DMS153 treated with DMSO at 0.1 percent for 48 hours (cell line): ENCODE measurements around the gene BRIP1.
"Not testable (repeated sequence)": the region's sequence is repeated elsewhere in the genome, so short reads cannot be mapped to it uniquely, and the experiment has no call there.

Experiments
- DNase-seq: peaks from one replicate; lab custom pipeline; 2025; ENCODE audit not compliant: unreplicated experiment; lab: John Stamatoyannopoulos, UW

BRIP1 gene

DNA sequence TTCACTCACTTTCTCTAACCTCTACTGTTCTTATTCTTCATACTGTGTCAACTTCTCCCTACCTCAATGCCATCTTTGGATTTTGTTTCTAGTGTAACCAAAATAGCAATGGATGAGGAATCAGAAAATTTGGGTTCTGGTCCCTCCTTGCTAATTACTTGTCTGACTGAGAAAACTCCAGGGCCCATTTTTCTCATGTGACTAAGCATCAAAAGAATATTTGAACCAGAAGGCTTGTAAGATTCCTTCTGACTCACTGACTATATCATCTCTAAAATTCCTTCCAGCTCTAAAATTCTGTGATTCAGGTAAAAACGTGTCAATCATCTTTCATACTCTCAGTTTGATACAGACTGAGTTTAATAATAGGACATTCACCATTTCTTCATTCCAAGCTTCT is 57.9 kb downstream of the BRIP1 start:
- DNase-seq = no peak

DNA sequence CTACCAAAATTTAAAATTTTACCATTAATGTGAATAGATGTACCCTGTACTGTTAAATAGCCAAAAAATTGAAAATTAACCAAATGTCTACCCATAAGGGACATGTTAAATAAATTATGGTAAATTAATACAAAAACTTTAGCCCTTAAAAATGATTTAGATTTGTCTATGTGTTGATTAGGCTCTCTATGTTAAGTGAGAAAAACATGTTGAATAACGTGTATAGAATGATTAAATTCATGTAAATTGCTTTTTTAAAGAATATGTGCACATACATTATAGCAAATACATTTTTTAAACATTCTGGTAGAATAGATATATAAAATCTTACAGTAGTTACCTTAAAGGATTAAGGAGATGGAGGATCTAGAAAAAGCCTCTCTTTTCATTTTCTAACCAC is 59.5 kb downstream of the BRIP1 start:
- DNase-seq = no peak

DNA sequence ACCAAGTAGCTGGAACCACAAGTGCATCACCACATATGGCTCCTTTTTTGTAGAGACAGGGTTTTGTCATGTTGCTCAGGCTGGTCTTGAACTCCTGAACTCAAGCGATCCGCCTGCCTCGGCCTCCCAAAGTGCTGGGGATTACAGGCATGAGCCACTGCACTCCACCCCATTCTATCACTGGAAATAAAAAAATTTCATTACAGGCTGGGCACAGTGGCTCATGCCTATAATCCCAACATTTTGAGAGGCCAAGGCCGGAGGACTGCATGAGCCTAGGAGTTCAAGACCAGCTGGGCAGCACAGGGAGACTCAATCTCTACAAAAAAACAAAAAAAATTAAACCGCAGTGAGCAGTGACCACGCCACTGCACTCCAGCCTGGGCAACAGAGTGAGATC is 60.1 kb downstream of the BRIP1 start:
- no peak for DNase-seq

DNA sequence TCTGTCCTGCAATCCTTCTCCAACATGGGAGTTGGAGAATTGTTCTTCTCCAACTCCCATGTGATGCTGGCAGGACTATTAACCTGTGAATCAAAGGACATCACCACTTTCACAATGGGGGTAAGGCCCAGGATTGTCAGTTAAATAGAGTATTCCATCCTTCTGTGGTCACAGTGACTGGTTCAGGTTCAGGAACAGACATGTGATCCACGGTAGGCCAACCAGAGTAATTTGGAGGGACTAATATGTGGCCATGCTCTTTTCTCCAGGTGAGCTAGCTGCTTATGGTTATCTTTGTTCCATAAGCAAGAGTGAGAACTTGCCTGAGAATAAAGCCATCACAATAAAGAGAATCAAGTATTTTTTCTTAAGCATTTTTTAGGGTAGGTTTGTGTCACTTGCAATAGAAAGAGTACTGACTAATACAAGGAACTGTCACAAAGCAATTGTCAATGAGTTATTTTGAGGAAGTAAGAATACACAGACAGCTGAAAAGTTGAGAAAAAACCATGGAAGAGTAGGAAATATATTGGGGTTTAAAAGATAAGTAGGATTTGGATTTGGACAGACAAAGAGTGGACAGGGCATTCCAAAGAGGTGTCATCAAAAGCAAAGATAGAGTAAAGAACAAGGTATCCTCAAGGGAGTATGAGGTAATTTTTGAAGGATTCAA is 63.4 kb downstream of the BRIP1 start:
- DNase-seq = no peak

DNA sequence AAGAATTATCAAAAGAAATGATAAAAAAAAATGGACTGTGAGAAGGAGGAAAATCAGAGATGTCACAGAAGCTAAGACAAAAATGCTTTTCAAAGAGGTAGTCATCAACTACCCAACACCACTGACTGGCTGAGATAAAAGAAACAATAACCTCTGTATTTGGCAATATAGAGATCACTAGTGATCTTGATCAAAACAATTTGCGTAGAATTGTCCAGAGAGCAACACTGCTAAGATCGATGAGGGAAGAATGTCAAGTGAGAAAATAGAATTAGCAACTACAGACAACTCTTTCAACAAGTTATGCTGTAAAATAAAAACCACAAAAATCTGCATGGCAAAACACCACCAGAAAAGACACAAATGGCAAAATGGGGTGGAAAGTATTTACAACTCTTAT is 66.0 kb downstream of the BRIP1 start:
- no peak for DNase-seq

DNA sequence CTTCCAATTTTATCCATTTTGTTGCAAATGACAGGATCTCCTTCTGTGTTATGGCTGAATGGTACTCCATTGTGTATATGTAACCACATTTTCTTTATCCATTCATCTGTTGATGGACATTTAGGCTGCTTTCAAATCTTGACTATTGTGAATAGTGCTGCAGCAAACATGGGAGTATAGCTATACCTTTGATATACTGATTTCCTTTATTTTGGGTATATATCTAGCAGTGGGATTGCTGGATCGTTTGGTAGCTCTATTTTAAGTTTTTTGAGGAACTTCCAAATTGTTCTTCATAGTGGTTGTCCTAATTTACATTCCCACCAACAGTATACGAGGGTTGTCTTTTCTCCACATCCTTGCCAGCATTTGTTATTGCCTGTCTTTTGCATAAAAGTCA is 67.8 kb downstream of the BRIP1 start:
- no peak for DNase-seq

DNA sequence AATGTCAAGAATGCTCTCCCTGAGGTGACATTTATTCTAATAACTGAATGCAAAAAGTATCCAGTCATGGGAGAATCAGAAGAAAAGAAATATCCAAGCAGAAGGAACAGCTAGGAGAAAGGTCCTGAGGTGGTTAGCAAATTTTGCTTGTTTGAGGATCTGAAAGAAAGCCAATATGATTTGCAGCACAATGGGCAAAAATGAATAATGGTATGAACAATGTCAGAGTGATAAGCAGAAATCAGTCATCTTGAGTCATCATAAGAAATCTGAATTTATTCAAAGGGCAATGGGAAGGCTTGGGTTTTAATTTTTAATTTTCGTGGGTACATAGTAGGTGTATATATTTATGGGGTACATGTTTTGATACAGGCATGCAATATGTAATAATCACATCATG is 68.5 kb downstream of the BRIP1 start:
- no peak for DNase-seq

DNA sequence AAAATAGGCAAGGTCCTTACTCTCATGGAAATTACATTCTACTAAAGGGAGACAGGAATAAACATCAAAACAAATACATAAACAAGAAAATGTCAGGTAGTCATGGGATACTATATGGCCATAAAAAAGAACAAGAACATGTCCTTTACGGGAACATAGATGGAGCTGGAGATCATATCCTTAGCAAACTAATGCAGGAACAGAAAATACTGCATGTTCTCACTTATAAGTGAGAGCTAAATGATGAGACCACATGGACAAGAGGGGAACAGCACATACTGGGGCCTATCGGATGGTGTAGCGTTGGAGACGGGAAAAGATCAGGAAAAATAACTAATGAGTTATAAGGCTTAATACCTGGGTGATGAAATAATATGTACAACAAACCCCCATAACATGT is 69.1 kb downstream of the BRIP1 start:
- no peak for DNase-seq

DNA sequence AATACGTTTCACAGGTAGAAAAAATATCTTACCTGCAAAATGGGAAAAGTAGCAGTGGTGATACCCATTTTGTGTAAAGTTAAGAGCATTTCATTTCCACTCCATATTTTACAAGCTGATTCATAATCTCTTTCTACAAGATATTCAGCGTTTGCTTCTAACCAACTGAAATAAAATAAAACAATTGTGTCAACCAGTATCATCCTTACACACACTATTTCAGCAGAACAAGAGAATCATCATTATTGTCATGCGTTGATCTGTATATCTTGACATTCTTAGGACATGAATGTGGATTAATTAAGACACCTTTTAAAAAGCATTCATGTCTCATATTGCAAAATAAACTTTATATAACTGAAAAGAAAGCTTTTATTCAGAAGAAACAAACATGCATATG is 69.8 kb downstream of the BRIP1 start:
- no peak for DNase-seq

DNA sequence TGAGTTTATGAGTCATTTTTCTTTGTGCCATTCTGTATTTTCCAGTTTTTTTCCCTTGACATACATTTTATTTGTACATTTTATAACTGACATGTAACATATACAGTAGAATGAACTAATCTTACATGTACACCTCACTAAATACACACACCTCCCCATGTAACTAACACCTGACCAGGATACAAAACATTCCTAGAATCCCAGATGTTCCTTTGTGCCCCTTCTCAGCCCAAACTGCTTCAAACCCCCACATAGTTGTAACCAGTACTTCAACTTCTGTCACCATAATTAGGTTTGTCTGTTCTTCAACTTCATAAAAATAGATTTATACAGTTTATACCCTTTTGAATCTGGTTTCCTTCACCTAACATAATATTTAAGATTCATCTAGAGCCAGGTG is 73.5 kb downstream of the BRIP1 start:
- DNase-seq = no peak

DNA sequence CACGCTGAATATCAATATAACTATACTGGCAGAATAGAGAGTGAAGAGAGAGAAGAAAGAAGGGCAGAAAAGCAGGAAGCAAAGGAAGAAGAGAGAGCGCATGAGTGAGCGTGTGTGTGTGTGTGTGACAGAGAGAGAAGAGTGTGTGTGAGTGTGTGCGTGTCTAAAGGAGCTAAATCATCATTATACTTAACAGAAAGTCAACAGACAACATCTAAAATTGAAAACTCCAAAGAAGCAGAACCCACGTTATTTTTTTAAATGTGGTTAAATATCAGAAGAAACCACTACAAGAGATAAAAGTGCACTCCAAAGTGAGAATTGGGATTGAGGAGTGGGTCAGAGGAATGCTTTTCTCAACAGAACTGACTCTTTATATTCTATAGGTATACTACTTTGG is 77.2 kb downstream of the BRIP1 start:
- no peak for DNase-seq

DNA sequence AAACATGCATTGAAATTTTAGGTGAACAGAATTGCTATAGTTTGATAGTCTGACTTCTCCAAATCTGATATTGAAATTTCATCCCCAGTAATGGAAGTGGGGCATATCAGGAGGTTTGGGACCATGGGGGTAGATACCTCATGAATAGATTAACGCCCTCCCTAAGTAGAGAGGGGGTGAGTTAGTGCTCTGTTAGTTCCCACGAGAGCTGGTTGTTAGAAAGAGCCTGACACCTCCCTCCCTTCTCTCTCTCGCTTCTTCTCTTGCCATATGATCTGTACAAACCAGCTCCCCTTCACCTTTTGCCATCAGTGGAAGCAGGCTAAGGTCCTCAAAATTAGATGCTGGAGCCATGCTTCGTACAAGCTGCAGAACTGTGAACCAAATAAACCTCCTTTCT is 78.8 kb downstream of the BRIP1 start:
- DNase-seq = no peak

DNA sequence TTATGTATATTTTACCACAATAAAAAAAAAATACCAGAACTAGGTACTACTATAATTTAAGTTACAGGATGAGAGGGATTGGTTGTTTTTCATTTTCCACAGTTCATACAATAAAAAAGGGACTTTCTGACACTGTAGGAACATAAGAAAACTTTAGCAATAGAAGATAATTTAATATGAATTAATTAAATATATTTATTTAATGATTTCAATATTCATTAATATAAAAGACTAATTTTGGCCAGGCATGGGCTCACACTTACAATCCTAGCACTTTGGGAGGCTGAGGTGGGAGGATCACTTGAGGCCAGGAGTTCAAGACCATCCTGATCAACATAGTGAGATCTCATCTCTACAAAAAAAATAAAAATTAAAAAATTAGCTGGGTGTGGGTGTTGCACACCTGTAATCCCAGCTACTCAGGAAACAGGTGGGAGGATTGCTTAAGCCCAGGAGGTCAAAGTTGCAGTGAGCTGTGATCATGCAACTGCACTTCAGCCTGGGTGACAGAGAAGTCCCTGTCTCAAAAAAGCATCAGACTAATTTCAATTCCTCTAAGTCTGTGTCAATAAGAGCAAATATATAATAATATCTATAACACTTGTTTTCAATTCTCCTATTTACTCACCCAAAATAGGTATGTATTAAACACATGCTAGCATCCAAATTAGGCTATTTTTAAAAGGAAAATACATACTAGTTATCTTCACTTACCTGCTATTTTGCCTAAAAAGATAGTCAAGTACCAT is 79.6 kb downstream of the BRIP1 start:
- DNase-seq = no peak

DNA sequence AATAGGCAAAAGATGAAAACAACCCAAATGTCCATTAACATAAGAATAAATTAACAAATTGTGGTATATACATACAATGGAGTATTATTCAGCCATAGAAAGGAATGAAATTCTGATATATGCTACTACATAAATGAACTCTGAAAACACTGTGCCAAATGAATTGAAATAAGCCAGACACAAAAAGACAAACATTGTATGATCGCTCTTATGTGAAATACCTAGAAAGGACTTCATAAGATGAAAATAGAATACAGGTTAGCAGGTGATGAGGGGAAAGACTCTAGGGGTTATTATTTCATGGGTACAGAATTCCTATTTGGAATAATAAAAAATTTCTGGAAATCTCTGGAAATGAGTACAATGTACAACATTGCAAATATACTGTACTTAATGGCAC is 80.2 kb downstream of the BRIP1 start:
- DNase-seq = no peak

DNA sequence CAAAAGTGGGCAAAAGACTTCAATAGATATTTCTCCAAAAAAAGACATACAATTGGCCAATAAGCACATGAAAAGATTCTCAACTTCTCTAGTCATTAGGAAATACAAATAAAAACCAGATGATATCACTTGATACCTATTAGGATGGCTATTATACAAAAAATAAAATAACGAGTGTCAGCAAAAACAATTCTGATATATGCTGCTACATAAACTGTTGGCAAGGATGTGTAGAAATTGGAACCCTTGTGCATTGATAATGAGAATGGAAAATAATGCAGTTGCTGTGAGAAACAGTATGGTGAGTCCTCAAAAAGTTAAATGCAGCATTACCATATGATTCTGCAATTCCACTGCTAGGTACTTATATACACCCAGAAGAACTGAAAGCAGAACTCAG is 80.6 kb downstream of the BRIP1 start:
- DNase-seq = no peak

DNA sequence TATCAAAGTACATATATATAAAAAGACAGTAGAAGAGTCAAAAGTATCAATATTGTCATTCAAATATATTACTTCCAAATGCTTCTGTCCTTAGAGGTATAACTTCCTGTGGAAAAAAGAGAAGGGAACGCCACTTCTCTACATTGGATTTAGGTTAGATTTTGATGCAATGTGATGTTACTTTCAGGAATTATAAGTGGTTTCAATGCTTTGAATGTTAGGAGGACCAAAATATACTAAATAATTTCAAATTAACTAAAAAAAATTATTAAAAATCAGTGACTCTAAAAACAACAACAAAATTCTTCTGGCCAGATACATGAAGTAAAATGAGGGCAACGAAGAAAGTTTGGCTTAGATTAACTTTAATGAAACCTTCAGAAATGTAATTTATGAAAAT is 88.0 kb downstream of the BRIP1 start:
- no peak for DNase-seq

DNA sequence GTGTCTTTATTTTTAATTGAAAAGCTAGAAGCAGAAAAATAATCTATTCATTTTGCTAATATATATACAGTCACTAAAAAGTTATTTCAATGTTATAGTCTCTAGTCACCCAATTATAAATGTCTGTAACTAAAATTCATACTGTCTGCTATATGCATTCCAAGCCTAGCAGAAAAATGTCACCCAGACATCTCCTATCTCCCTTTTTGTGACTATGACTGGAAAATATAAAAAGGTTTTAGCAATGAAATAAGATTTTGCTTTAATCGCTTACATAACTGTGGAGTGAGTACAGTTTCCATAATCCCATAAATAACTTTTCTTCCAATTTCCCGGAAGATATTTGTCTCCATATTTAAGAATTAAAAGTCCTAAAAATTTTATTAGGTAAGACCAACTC is 88.6 kb downstream of the BRIP1 start:
- DNase-seq = no peak

DNA sequence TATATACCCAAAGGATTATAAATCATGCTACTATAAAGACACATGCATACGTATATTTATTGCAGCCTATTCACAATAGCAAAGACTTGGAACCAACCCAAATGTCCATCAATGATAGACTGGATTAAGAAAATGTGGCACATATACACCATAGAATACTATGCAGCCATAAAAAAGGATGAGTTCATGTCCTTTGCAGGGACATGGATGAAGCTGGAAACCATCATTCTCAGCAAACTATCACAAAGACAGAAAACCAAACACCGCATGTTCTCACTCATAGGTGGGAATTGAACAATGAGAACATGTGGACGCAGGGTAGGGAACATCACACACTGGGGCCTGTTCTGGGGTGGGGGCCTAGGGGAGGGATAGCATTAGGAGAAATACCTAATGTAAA is 89.2 kb downstream of the BRIP1 start:
- not testable (repeated sequence) for DNase-seq

DNA sequence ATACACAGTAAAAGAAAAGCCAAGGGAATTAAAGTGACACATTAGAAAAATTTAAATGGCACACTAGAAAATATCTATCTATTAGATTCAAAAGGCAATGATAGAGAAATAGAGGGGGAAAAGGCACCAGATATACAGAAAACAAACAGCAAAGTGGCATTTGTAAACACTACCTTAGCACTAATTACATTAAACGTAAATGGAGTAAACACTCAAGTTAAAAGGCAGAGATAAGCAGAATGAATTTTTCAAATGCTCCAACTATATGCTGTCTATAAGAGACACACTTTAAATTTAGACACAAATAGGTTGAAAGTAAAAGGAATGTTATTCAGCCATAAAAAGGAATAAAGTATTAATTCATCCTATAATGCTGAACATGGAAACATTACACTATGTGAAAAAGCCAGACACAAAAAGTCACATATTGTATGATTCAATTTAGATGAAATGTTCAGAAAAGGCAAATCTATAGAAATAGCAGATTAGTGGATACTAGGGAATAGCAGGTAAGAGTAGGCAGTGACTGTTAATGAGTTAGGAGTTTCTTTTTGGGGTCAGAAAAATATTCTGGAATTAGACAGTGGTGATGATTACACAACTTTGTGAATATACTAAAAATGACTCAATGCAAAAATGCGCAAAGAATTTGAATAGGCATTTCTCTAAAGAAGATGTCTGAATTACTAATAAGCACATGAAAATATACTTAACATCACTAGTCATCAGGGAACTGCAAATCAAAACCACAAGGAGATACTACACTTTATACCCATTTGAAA is 92.4 kb downstream of the BRIP1 start:
- no peak for DNase-seq

DNA sequence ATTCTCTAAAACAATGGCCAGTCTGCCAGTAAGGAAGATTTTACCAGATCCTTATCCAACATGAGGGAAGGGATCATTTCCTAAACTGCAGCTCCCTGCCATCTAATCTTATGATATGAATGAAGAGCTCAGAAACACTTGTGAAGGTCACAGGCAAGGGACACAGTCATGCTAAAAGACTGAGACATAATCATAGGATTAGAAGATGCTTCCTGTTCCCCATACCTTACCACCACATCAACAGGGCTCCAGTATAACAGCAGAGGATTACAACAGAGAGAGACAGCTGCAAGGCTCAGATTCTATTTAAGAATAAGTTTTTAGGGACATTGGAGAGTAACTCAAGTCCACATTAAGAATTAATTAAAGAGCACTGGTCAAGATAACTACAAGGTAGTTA is 93.3 kb downstream of the BRIP1 start:
- DNase-seq = no peak

DNA sequence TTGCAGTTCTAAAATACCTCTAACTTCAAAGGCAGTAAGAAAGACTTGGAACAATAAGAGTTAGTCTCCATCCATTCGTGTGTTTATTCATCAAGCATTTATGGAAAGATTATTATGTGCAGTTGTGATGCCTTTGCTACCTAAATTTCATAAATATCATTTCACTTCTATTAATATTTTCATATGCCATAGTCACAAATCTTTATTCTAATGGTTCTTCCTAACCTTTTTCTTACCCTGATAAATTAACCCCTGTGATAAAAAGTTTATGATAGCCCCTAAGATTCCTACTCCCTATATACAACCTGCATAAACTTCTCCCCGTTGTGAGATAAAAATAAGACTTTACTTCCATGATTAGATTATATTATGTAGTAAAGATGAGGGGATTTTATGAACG is 94.9 kb downstream of the BRIP1 start:
- no peak for DNase-seq

DNA sequence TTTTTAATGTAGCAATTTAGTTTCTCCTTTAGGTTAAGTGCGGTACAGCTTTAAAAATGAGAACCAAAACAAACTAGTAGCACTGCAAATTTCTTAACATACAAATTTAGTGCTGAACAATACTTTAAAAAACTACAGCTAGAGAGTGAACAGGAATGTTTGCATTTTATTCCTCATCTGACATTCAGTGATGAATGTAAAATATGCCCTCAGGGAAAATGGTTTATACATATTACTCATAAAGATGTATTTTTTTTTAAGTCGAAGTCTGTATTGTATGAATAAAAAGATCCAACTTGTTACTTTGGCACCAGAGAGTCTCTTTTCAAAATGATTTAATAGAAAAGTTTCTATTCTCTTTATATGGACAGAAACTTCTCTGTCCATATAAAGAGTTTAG is 96.8 kb downstream of the BRIP1 start:
- no peak for DNase-seq
